MG63 (cell line): ENCODE data around the gene ATP8B4. TPM values are rescaled to one million over a fixed set of nuclear protein-coding genes. Genes with fewer than 3 reads are reported as not detected.

Experiments used
- DNase-seq: peaks from one replicate; pipeline ENCODE4 v3.0.0-alpha.2; 2020
- H3K27me3 ChIP-seq: fragments of 250-450 bp; sonication (Bioruptor Pico); 2 replicates; pipeline ENCODE4 v1.5.1; 2020; ENCODE audit warnings: mild to moderate bottlenecking, moderate library complexity
- H3K36me3 ChIP-seq: fragments of 250-450 bp; sonication (Bioruptor Pico); 2 replicates; pipeline ENCODE4 v1.5.1; 2020; ENCODE audit warnings: mild to moderate bottlenecking, moderate library complexity
- H3K4me3 ChIP-seq: fragments of 250-450 bp; sonication (Bioruptor Pico); 2 replicates; pipeline ENCODE4 v1.5.1; 2020; ENCODE audit warnings: mild to moderate bottlenecking, moderate library complexity
- H3K9me3 ChIP-seq: fragments of 250-450 bp; sonication (Bioruptor Pico); 2 replicates; pipeline ENCODE4 v1.5.1; 2020; ENCODE audit warnings: mild to moderate bottlenecking, moderate library complexity
- total RNA-seq: library from RNA; depleted of rRNA; stranded (reverse); fragments of >200 nt; shearing (Covaris generic); gene quantifications from 2 replicates; pipeline ENCODE4 v1.2.3, GENCODE V29; 2014; ENCODE audit warnings: low replicate concordance; rRNA removed

Gene ATP8B4
- total RNA-seq, 1 experiment from 2014 or later = not detected

DNA sequence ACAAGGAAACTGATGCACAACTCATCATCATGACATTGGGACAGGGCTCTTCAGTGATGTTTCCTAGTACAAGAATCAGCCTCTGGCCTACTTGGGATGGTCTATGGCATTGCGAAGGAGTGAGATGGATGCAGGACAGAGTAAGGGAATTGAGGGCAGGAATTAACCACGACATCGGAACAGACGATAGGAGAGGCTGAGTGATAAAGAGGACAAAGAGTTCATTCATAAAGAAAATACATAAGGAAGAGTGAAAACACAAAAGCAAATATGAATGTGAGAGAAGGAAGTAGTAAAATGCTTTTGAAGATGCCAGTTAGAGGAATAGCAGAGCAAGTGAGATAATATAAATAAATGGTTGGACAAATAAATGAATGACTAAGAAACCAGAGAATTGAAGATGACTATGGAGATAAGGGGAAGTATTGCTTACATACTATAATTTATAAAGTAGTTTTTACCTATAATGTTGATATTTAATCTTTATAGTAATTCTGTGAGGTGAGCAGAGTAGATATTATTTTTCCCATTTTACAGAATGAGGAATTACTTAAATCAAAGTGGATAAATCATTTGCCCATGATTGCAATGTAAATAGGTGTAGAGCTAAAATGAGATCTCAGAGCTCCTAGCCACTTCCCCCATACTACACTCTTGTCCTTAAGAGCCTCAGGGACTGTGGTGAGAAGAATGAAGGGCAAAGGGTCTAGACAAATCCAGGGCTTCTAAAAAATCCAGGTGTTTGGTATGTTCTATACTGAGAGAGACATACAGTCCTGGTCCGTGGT, 294.9 kb downstream of the ATP8B4 start:
- Histone ChIP-seq H3K27me3 (no peaks in the 10 kb centered on the region), H3K4me3 (no peak overlapping the region), H3K9me3 (peaks cover 5% of the 10 kb centered on the region; the same call in 1 of the 2 replicates), H3K36me3 (no peaks in the 10 kb centered on the region)
- no peak for DNase-seq

- Histone ChIP-seq H3K36me3 (no peaks in the 10 kb centered on the region), H3K9me3 (no peaks in the 10 kb centered on the region), H3K4me3 (no peak overlapping the region), H3K27me3 (no peaks in the 10 kb centered on the region)
- no peak for DNase-seq
Measured at GRCh38 chr15:49817100-49817499, 301.9 kb downstream of the ATP8B4 start.

- H3K27me3 ChIP-seq = no peaks in the 10 kb centered on the region
- H3K4me3 ChIP-seq = no peak overlapping the region
- H3K36me3 ChIP-seq = no peaks in the 10 kb centered on the region
- no peaks in the 10 kb centered on the region for H3K9me3 ChIP-seq
- peak; percentile 76 for DNase-seq
Measured at GRCh38 chr15:49815950-49816349, 303.1 kb downstream of the ATP8B4 start.

DNA sequence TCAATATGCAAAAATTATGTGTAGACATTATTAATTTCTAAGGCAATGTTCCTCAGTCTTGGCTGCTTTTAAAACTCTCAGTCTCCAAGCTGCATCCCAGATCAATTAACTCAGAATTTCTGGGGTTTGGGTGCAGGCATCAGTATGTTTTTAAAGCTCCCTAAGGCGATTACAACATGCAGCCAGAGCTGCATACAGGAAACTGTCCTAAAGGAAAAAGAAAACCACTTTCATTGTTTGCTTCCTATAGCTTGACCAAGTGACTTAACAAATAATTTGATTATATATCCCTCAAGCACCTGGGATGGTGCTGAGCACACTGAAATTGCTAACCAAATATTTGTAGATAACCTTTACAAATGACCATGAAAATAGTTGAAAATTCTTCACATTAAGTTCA, 303.5 kb downstream of the ATP8B4 start:
- no peak for DNase-seq
- H3K27me3 ChIP-seq = no peaks in the 10 kb centered on the region
- no peaks in the 10 kb centered on the region for H3K9me3 ChIP-seq
- H3K36me3 ChIP-seq = no peaks in the 10 kb centered on the region
- H3K4me3 ChIP-seq = no peak overlapping the region

- no peaks in the 10 kb centered on the region for H3K36me3 ChIP-seq
- no peaks in the 10 kb centered on the region for H3K27me3 ChIP-seq
- DNase-seq = no peak
- no peaks in the 10 kb centered on the region for H3K9me3 ChIP-seq
- no peak overlapping the region for H3K4me3 ChIP-seq
Measured at GRCh38 chr15:49814709-49815108, 304.3 kb downstream of the ATP8B4 start.

GRCh38 chr15:49813625-49814024, 305.4 kb downstream of the ATP8B4 start:
- Histone ChIP-seq H3K9me3 (no peaks in the 10 kb centered on the region; the same call in 1 of the 2 replicates), H3K36me3 (no peaks in the 10 kb centered on the region), H3K4me3 (no peak overlapping the region), H3K27me3 (no peaks in the 10 kb centered on the region)
- no peak for DNase-seq

DNA sequence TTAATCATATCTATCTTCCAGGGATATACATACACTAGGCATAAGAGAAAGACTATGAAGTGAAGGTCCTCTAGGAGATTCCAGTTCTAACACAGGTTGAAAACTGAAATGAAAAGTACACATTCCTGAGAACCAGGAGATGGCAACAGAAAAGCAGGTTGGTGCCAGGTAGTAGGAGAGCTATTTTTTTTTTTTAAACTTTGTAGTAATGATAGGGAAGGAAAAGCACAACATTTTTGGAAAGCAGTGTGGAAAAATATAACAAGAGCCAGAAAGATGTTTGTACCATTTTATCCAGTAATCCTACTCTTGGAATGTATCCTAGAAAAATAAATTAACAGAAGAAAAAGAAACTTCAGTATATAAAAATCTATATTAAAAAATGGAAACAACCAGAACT, 308.3 kb downstream of the ATP8B4 start:
- no peak overlapping the region for H3K4me3 ChIP-seq
- no peaks in the 10 kb centered on the region for H3K27me3 ChIP-seq
- DNase-seq = peak; percentile 5
- H3K36me3 ChIP-seq = no peaks in the 10 kb centered on the region
- peaks cover 2% of the 10 kb centered on the region; the same call in 1 of the 2 replicates for H3K9me3 ChIP-seq

GRCh38 chr15:49809894-49810609, 309.0 kb downstream of the ATP8B4 start:
- no peak for DNase-seq
- H3K27me3 ChIP-seq = no peaks in the 10 kb centered on the region
- no peaks in the 10 kb centered on the region for H3K36me3 ChIP-seq

GRCh38 chr15:49808341-49808740, 310.7 kb downstream of the ATP8B4 start:
- Histone ChIP-seq H3K36me3 (no peaks in the 10 kb centered on the region), H3K9me3 (peaks cover 3% of the 10 kb centered on the region; the same call in 1 of the 2 replicates), H3K4me3 (no peak overlapping the region), H3K27me3 (no peaks in the 10 kb centered on the region)
- DNase-seq = no peak

More at GRCh38 chr15:49809894-49810609, 309.0 kb downstream of the ATP8B4 start:
- Histone ChIP-seq H3K9me3 (peaks cover 2% of the 10 kb centered on the region; the same call in 1 of the 2 replicates), H3K4me3 (no peak overlapping the region)

Other genes starting within 250 kb of the ATP8B4 start
- gene SLC27A2, start 63.0 kb upstream of the ATP8B4 start, total RNA-seq = 0.03 TPM in 1 of 2 replicates, not detected in the other
- gene HDC, start 146.5 kb upstream of the ATP8B4 start, total RNA-seq = not detected in 2 replicates
- gene GABPB1, start 236.0 kb upstream of the ATP8B4 start, total RNA-seq = 31.2 and 46.1 TPM in 2 replicates